Measurements from ENCODE around the gene ANXA3.
A peak's percentile ranks its signal among the peaks of the same experiment; 100 is the strongest.
"Not testable (repeated sequence)": the region's sequence is repeated elsewhere in the genome, so short reads cannot be mapped to it uniquely, and the experiment has no call there.

ANXA3 gene

GRCh38 chr4:78551420-78552351 lies at the start of gene ANXA3:
Gene ANXA3, plus strand, starts transcription at chr4:78551770. Its CDS starts 2,704 bp downstream, at chr4:78554474.
- no peak for ATAC-seq (replicated peaks; ENCODE audit: extremely low read depth, poor library complexity, severe bottlenecking)
- DNase-seq (ENCODE audit: low spot score in 2 of 2), result no peak
- H3K36me3 Mint-ChIP-seq (ENCODE audit: insufficient read depth), result no peaks in the 10 kb centered on the region
- H3K9me3 Mint-ChIP-seq, result no peaks in the 10 kb centered on the region
- peak within 1 kb of the TSS; percentile 68 for H3K4me3 Mint-ChIP-seq
- H3K27me3 Mint-ChIP-seq, result peaks cover 58% of the 10 kb centered on the region
- H3K27ac Mint-ChIP-seq (ENCODE audit: low read depth), result no peak within 1 kb of the TSS
- peaks cover 6% of the 10 kb centered on the region for H3K4me1 Mint-ChIP-seq

GRCh38 chr4:78506260-78506659 lies 45.3 kb upstream of the ANXA3 start:
- H3K4me1 Mint-ChIP-seq; DNase-seq (ENCODE audit: low spot score in 2 of 2); H3K27ac Mint-ChIP-seq (ENCODE audit: low read depth); H3K27me3 Mint-ChIP-seq; H3K4me3 Mint-ChIP-seq; H3K9me3 Mint-ChIP-seq; H3K36me3 Mint-ChIP-seq (ENCODE audit: insufficient read depth); ATAC-seq (replicated peaks; ENCODE audit: extremely low read depth, poor library complexity, severe bottlenecking): not testable (repeated sequence)

- Mint-ChIP-seq H3K4me1 (no peaks in the 10 kb centered on the region), H3K27ac (ENCODE audit: low read depth) (no peak overlapping the region), H3K27me3 (no peaks in the 10 kb centered on the region), H3K9me3 (peaks cover 4% of the 10 kb centered on the region), H3K36me3 (ENCODE audit: insufficient read depth) (no peaks in the 10 kb centered on the region), H3K4me3 (no peak overlapping the region)
- ATAC-seq (replicated peaks; ENCODE audit: extremely low read depth, poor library complexity, severe bottlenecking) (no peak), DNase-seq (ENCODE audit: low spot score in 2 of 2) (no peak)
Measured at GRCh38 chr4:78509043-78509442, 42.5 kb upstream of the ANXA3 start.

GRCh38 chr4:78510108-78510507 lies 41.5 kb upstream of the ANXA3 start:
- H3K27me3 Mint-ChIP-seq, result no peaks in the 10 kb centered on the region
- no peak overlapping the region for H3K4me3 Mint-ChIP-seq
- no peaks in the 10 kb centered on the region for H3K36me3 Mint-ChIP-seq (ENCODE audit: insufficient read depth)
- no peak for ATAC-seq (replicated peaks; ENCODE audit: extremely low read depth, poor library complexity, severe bottlenecking)
- no peak overlapping the region for H3K27ac Mint-ChIP-seq (ENCODE audit: low read depth)
- DNase-seq (ENCODE audit: low spot score in 2 of 2), result no peak
- no peaks in the 10 kb centered on the region for H3K4me1 Mint-ChIP-seq
- H3K9me3 Mint-ChIP-seq, result peaks cover 4% of the 10 kb centered on the region

GRCh38 chr4:78510681-78511080 lies 40.9 kb upstream of the ANXA3 start:
- no peak overlapping the region for H3K27ac Mint-ChIP-seq (ENCODE audit: low read depth)
- H3K4me3 Mint-ChIP-seq, result no peak overlapping the region
- H3K27me3 Mint-ChIP-seq, result peaks cover 5% of the 10 kb centered on the region
- H3K36me3 Mint-ChIP-seq (ENCODE audit: insufficient read depth), result no peaks in the 10 kb centered on the region
- no peaks in the 10 kb centered on the region for H3K4me1 Mint-ChIP-seq
- H3K9me3 Mint-ChIP-seq, result no peaks in the 10 kb centered on the region
- DNase-seq (ENCODE audit: low spot score in 2 of 2), result no peak
- no peak for ATAC-seq (replicated peaks; ENCODE audit: extremely low read depth, poor library complexity, severe bottlenecking)

GRCh38 chr4:78512357-78512920 lies 39.1 kb upstream of the ANXA3 start:
- Mint-ChIP-seq H3K9me3 (no peaks in the 10 kb centered on the region), H3K27me3 (peaks cover 19% of the 10 kb centered on the region), H3K4me1 (no peaks in the 10 kb centered on the region), H3K36me3 (ENCODE audit: insufficient read depth) (no peaks in the 10 kb centered on the region), H3K27ac (ENCODE audit: low read depth) (no peak overlapping the region), H3K4me3 (no peak overlapping the region)
- DNase-seq (ENCODE audit: low spot score in 2 of 2), result no peak
- ATAC-seq (replicated peaks; ENCODE audit: extremely low read depth, poor library complexity, severe bottlenecking), result no peak

- no peak for DNase-seq (ENCODE audit: low spot score in 2 of 2)
- H3K9me3 Mint-ChIP-seq, result no peaks in the 10 kb centered on the region
- no peaks in the 10 kb centered on the region for H3K4me1 Mint-ChIP-seq
- H3K4me3 Mint-ChIP-seq, result no peak overlapping the region
- no peak overlapping the region for H3K27ac Mint-ChIP-seq (ENCODE audit: low read depth)
- no peak for ATAC-seq (replicated peaks; ENCODE audit: extremely low read depth, poor library complexity, severe bottlenecking)
- H3K27me3 Mint-ChIP-seq, result peaks cover 19% of the 10 kb centered on the region
- no peaks in the 10 kb centered on the region for H3K36me3 Mint-ChIP-seq (ENCODE audit: insufficient read depth)
Measured at GRCh38 chr4:78513411-78513975, 38.1 kb upstream of the ANXA3 start.

GRCh38 chr4:78517050-78517652 lies 34.4 kb upstream of the ANXA3 start:
- Mint-ChIP-seq H3K27ac (ENCODE audit: low read depth) (no peak overlapping the region), H3K27me3 (peaks cover 29% of the 10 kb centered on the region), H3K4me3 (no peak overlapping the region), H3K36me3 (ENCODE audit: insufficient read depth) (no peaks in the 10 kb centered on the region), H3K4me1 (no peaks in the 10 kb centered on the region), H3K9me3 (no peaks in the 10 kb centered on the region)
- DNase-seq (ENCODE audit: low spot score in 2 of 2) (no peak), ATAC-seq (replicated peaks; ENCODE audit: extremely low read depth, poor library complexity, severe bottlenecking) (no peak)

GRCh38 chr4:78518561-78518960 lies 33.0 kb upstream of the ANXA3 start:
- Mint-ChIP-seq H3K27me3 (peaks cover 31% of the 10 kb centered on the region), H3K27ac (ENCODE audit: low read depth) (no peak overlapping the region), H3K9me3 (no peaks in the 10 kb centered on the region), H3K4me3 (no peak overlapping the region), H3K36me3 (ENCODE audit: insufficient read depth) (no peaks in the 10 kb centered on the region), H3K4me1 (no peaks in the 10 kb centered on the region)
- no peak for ATAC-seq (replicated peaks; ENCODE audit: extremely low read depth, poor library complexity, severe bottlenecking)
- DNase-seq (ENCODE audit: low spot score in 2 of 2), result no peak

- peaks cover 45% of the 10 kb centered on the region for H3K27me3 Mint-ChIP-seq
- no peaks in the 10 kb centered on the region for H3K4me1 Mint-ChIP-seq
- DNase-seq (ENCODE audit: low spot score in 2 of 2), result no peak
- no peak for ATAC-seq (replicated peaks; ENCODE audit: extremely low read depth, poor library complexity, severe bottlenecking)
- H3K9me3 Mint-ChIP-seq, result no peaks in the 10 kb centered on the region
- H3K4me3 Mint-ChIP-seq, result no peak overlapping the region
- no peaks in the 10 kb centered on the region for H3K36me3 Mint-ChIP-seq (ENCODE audit: insufficient read depth)
- peak overlapping the region; percentile 38 for H3K27ac Mint-ChIP-seq (ENCODE audit: low read depth)
Measured at GRCh38 chr4:78519962-78520361, 31.6 kb upstream of the ANXA3 start.

- Mint-ChIP-seq H3K27ac (ENCODE audit: low read depth) (no peak overlapping the region), H3K36me3 (ENCODE audit: insufficient read depth) (no peaks in the 10 kb centered on the region), H3K4me1 (no peaks in the 10 kb centered on the region), H3K4me3 (no peak overlapping the region), H3K9me3 (no peaks in the 10 kb centered on the region), H3K27me3 (peaks cover 39% of the 10 kb centered on the region)
- ATAC-seq (replicated peaks; ENCODE audit: extremely low read depth, poor library complexity, severe bottlenecking), result no peak
- DNase-seq (ENCODE audit: low spot score in 2 of 2), result no peak
Measured at GRCh38 chr4:78520808-78521226, 30.8 kb upstream of the ANXA3 start.

GRCh38 chr4:78524009-78524408 lies 27.6 kb upstream of the ANXA3 start:
- Mint-ChIP-seq H3K27ac (ENCODE audit: low read depth) (no peak overlapping the region), H3K27me3 (peaks cover 26% of the 10 kb centered on the region), H3K9me3 (no peaks in the 10 kb centered on the region), H3K36me3 (ENCODE audit: insufficient read depth) (no peaks in the 10 kb centered on the region), H3K4me1 (no peaks in the 10 kb centered on the region), H3K4me3 (no peak overlapping the region)
- no peak for ATAC-seq (replicated peaks; ENCODE audit: extremely low read depth, poor library complexity, severe bottlenecking)
- no peak for DNase-seq (ENCODE audit: low spot score in 2 of 2)
